HG03342 (cell line): ENCODE results near the gene ACOT11.

Experiments used
- ATAC-seq: cut with Tn5 transposase; IDR thresholded peaks from one replicate; pipeline ENCODE4 v1.9.1; 2021; ENCODE audit warnings: mild to moderate bottlenecking, moderate library complexity; ENCODE audit not compliant: unreplicated experiment

The ACOT11 gene

DNA sequence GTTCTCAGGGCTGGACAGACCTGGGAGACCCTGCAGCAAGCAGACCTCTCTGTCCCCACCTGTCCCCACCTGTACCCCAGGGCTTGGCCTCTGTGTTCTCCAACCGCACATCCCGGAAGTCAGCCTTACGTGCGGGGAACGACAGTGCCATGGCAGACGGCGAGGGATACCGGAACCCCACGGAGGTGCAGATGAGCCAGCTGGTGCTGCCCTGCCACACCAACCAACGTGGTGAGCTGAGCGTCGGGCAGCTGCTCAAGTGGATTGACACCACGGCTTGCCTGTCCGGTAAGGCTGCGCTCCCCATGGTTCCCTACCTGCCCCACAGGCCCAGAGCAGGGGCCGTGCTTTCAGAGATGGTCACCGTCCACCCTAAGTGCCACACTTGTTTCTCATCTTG lies 36.5 kb downstream of the ACOT11 start:
- no peak for ATAC-seq

DNA sequence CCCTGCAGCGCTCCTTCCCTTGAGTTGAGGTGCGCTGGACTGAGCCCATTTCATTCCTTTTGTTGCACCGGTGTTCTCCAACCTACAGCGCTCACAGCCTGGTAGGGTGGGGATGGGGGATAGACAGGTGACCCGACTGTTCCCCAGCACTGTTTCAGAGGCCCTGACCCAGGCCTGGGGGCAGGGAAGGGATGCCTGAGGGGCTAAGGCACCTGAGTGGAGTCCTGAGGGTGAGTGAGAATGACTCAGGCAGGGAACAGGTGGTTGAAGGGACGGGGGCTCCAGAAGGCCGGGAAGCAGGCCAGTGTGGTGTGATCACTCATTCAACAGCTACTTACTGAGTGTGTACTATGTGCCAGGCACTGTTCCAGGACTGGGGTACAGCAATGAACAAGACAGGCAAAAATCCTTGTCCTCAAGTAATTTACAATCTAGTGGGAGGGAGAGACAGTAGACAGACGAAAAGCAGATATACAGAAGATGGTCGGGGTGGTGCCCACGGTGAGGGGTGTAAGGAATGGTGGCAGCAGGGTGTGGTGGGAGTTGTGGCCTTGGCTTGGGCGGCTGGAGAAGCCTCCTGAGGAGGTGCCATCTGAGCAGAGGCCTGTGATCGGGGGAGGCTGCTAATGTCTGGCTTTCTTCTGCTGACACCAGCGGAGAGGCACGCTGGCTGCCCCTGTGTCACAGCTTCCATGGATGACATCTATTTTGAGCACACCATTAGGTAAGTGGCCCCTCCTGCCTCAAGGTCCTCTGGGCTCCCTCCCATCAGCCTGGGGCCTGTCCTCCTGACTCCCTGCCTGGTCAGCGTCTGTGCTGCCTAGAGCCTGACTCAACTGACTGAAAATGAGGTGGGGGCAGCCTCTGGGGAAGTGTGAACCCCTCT lies 37.4 kb downstream of the ACOT11 start:
- ATAC-seq = no peak

DNA sequence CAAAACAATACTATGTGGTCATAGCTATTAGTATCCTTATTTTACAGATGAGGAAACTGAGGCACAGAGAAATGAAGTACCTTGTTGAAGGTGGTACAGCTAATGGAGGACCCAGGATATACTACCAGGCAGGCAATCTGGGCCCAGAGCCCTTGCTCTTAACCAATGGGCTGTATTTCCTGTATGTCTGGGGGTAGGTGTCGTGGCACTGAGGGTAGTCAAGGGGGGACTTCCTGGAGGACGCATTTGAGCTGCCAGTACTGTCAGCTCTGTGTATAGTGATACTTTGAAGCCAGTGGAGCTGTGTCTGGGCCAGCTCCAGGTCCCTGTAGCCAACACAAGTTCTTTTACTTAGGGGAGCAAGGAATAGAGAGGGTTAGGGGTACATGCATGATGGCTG lies 40.3 kb downstream of the ACOT11 start:
- no peak for ATAC-seq

DNA sequence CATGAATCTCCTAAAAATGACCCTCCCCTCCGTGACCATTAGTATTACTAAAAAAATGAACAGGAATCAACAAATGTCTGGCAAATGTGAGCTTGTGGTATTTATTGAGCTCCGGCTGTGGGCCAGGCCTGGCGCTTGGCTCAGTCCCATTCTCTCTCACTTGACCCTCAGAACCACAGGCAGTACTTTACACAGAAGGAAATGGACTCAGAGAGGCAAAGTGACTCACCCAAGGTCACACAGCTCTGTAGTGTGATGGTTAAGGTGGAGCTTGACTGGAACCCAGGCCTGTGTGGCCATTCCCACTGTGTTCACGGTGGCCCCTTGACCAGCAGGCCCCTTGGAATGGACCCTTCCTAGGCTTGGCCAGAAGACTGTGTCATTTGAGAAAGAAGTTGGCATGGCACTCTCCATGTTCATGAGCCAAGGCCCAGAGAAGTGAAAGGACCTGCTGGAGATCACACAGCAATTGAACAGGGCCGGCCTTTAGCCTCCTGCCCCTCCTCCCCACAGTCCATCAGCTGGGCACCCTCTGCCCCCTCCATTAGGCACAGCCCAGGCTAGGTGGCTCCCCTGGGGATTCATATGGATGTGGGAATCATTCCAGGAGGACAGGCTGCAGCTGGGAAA lies 43.2 kb downstream of the ACOT11 start:
- ATAC-seq = no peak

DNA sequence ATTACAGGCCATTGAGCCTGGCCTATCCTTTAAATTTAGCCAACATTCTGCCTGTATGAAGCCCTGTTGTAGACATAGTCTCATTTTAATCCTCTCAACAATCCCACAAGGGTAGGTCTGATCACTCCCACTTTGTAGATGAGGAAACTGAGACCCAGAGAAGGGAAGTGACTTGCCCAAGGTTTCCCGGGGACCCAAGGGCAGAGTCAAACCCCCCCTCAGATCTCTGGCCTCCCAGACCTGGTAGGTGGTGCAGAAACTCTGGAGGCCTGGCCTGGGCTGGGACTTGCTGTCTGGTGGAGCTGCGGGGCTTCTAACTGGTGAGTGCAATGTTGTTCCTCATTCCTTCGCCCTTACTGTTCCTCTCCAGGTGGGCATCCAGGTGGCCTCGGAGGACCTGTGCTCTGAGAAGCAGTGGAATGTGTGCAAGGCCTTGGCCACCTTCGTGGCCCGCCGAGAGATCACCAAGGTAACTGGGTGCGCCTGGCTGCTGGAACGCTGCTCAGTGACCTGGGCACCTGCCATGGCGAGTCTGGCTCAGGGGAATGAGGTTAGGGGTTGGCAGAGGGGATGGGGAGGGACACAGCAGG lies 45.6 kb downstream of the ACOT11 start:
- no peak for ATAC-seq

DNA sequence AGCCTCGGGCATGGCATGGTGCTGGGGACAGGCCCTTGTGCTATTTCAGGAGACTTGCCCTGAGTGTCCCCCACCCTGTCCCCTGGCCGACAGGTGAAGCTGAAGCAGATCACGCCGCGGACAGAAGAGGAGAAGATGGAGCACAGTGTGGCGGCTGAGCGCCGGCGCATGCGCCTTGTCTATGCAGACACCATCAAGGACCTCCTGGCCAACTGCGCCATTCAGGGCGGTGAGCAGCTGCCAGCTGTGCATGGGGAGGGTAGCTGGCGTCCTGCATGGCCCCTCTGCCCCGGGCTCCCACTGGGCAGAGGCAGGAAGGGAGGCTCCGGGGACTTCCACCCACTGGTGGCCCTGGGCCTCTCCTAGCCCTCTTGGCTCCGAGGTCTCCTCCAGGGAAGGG lies 46.4 kb downstream of the ACOT11 start:
- no peak for ATAC-seq

DNA sequence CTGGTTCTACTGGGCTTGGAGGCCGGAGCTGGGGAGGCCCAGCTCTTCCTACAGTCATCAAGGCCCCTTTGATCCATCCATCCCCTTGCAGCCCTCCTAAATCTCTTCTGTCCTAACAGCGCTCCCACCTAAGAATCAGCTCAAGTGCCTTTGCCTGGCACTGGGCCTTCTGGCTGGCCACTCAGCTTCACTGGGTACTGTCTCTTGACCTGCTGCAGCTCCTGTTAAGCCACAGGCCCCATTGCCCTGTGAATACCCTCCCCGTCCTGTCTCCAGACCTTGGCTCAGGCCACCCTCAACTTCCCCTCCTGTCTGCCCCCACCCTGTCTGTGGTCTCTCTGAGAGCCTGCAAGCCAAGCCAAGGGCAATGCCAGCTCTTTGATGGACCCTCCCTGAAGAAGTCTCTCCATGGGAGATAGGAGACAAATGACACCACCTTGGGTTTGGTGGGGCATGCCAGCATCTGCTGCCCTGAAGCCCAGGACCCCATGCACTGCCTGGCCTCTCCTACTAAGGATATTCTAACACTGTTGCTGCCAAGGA lies 48.0 kb downstream of the ACOT11 start:
- ATAC-seq = no peak

DNA sequence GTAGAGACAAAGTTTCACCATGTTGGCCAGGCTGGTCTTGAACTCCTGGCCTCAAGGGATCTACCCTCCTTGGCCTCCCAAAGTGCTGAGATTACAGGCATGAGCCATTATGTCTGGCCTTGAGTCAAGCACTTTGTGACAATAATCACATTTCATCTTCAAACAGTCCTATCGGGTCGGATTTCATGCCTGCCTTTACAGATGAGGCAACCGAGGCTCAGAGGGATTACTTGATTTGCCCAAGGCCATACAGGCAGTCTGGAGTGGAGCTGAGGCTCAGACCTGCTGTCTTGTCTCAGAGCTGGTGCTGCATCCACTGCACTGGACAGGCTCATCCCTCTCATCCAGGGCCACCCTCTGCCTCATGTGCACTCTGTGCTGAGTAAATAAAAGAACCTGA lies 48.7 kb downstream of the ACOT11 start:
- ATAC-seq = no peak

DNA sequence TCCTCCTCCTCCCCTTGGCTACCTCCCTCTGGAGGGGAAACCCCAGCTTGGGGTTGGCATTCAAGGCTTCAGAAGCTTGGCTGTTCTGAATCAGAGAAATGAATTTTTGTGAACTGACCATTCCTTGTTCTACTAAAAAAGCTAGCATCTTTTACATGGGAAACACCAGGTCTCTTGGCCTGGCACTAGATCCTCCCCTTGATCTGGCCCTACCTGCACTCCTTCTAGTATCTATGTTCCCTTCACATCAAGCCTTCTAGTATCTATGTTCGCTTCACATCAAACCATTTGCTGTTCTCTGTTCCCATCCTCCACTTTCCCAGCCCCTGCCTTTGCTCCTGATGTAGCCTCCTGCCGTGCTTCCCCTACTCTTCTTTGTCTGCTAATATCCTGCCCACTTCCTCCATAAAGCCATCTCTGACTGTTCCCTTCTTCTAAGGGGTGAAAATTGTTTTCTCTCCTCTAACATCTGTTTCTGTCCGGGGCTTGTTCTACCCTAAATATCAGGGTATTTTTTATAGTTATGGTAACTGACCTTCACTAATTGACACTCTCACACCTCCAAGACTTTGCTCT lies 49.5 kb downstream of the ACOT11 start:
- no peak for ATAC-seq

DNA sequence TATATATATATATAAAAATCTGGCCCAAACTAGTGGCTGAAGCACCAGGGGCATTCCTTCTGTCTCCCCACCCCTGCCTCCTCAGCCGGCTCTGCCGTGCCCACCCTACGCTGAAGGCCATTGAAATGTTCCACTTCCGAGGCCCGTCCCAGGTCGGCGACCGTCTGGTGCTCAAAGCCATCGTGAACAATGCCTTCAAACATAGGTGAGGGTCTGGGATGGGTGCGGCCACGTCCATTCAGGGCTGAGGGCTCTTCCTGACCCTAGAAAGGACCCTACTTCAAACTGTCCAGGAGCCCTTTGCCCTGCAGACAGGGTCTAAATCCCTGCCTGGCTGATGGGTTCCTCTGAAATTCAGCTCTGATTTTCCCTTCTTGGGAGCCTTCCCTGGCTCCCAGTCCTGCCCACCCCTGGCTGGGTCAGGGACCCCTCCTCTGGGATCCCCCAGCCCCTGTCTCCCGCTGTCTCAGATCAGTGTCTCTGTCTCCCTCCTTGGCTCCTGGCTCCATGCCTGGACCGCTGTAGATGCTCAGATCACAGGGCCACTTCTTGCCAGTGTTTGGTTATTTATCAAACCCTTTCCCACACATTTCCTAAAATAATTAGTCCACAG lies 51.3 kb downstream of the ACOT11 start:
- ATAC-seq = no peak

DNA sequence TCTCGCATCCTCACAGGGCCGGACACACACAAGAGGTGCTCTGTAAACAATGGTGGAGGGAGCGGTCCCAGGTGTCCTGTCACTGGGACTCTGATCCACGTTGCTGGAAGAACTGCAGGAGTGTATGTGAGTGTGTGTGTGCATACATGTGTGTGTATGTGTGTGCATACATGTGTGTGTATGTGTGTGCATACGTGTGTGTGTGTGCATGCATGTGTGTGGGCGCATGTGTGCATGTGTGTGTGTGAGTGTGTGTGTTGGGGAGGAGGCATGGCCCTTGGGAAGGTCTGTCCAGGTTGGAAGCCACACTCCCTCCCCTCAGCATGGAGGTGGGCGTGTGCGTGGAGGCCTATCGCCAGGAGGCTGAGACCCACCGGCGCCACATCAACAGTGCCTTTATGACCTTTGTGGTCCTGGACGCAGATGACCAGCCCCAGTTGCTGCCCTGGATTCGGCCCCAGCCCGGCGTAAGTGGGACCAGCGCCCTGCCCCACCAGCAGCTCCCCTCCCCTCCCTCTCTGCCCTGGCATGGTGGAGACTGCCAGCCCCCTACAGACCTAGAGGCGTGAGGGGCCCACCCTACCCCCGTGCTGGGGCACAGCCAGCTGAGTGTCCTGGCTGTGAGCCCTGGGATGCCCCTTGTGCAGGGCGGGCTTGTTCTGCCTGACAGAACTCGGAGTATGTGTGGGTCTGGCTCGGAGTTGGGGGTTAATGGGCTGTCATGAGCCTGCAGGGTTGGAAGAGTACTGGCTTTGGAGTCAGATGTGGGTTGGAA lies 53.1 kb downstream of the ACOT11 start:
- ATAC-seq = no peak

DNA sequence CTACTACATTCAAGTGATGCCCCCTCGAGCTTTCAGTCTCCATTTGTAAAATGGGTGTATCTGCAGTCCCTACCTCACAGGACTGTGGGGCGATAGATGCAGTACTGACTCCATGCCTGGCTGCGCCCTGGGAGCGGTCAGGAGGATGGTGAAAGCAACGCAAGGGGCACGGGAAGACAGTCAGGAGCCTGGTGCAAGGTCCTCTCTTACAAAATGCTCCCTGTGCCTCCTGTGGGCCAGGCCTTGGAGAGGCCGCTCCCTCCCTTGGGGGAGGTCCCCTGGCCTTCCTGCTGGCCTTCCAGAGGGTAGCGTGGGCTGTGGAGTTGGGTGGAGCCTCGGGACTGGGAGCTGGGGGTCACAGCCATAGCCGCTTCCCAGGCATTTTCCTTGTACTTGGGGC lies 53.7 kb downstream of the ACOT11 start:
- no peak for ATAC-seq

DNA sequence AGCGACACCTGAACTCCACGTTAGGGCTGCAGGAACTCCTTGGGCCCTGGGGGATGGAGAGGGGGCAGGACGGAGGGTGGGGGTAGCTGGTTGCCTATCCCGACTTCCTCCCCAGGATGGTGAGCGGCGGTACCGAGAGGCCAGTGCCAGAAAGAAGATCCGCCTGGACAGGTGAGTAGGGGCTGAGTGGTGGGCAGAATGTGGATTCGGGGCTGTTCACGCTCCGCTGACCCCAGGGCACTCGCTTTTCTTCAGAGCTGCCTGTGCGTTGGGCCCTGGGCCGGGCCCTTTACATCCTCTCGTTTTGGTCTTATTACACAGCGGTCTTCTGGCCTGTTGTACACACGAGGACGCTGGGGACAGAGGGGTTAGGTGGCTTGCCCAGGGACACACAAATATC lies 54.5 kb downstream of the ACOT11 start:
- ATAC-seq = no peak

DNA sequence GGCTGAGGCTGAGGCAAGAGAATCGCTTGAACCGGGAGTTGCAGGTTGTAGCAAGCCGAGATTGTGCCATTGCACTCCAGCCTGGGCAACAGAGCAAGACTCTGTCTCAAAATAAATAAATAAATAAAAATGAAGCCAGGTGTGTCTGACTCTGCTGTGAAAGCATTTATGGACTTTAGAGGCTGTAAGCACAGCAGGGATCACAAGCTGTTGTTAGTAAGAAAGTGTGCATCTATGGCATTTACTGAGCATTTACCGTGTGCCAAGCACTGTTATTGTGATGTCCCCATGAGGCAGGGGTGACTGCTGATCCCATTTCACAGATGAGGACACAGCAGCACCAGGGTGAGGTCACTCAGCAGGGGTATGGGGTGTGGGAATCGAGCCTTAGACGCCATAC lies 55.2 kb downstream of the ACOT11 start:
- ATAC-seq = no peak

DNA sequence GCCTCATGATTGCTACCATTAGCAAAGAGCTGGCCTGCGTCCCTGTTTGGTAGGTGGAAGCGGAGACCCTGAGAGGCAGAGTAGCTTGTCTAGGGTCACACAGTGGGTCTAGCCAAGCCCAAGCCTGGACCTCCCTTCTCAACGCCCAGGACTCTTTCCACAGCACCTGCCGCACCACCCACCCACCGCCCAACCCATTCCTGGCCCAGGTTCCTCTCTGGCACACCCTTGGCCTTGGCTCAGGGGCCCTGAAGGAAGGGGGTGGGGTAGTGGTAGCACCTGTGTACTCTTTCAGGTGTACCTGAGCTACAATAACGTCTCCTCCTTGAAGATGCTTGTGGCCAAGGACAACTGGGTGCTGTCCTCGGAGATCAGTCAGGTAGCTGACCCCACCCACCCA lies 56.0 kb downstream of the ACOT11 start:
- ATAC-seq = no peak

DNA sequence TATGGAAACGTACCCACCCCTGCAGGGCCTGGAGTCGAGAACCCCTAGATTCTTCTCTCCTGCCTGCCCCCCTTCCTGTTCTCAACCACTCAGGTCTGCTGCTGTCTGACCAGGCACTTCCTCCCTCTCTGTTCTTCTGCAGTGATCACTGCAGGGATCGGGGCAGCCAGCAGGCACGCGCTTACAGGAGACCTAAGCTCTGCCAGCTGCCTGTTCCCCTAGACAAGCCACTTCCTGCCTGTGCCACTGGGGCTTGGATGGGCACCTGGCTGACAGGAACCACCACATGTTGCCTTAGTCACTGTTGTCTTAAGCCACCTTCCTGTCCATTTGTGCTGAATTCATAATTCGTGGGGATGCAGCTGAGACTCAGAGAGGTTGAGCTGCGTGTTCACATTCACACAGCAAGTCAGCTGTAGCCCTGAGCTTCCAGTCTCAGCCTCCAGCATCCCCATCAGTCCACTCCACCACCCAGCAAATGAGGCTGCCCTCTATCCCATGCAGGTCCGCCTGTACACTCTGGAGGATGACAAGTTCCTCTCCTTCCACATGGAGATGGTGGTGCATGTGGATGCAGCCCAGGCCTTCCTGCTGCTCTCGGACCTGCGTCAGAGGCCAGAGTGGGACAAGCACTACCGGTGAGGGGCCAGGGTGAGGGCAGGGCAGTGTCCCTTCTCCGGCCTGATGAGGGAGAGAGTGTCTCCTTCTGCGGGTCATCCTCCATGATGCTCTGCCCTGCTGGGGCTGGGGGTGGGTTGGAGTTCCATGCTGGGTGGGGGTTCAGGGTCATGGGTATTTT lies 56.7 kb downstream of the ACOT11 start:
- no peak for ATAC-seq

DNA sequence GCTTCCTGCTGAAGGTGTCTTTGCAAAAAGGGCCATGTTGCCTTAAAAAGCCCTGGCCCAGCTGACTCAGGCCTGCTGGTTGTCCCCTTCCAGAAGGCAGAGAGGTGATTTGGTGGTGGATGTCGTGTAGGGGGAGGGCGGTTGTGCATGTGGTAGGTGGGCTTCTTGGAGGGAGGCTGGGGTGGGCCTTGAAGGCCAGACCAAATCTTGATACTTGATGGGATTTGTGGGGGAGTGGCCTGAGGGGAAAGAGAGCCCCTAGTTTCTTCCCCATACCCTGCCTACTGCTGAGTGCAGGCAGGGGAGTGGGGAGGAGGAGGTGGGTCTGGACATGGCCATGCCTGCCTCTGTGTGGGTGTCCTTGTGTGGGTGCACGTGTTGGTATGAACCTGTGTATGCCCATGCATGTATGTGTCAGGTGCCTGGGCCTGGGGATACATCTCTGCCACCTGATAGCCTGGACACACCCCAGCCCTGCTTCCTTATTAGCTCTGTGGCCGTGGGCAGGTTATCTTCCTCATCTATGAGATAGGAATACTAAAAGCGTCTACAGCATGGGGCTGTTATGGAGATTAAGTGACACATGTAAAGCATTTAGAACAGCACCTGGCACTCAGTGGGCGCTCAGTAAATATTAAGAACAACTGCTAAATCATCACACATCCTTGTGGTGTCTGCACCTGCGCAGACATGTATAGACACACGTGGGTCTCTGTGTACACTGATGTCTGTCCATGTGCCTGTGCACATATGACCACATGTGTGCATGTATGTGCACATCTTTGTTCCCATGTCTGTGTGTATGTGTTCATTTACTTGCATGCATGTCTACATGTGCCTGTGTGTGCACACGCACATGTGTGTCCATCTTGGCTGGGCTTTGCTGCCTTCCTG lies 58.3 kb downstream of the ACOT11 start:
- no peak for ATAC-seq

DNA sequence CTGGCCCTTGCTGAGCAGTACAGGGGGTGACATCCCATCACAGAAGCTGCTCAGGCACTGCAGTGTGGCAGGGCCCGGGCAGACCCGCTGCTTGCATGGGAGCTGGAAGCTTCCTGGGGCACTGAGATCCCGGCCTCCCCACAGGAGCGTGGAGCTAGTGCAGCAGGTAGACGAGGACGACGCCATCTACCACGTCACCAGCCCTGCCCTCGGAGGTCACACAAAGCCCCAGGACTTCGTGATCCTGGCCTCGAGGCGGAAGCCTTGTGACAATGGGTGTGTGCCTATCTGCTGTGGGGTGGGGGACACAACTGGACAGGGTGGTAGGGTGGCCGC lies 58.9 kb downstream of the ACOT11 start:
- ATAC-seq = no peak
